ENCODE data around the gene DGCR6L. TPM values are rescaled to one million over a fixed set of nuclear protein-coding genes. Genes with fewer than 3 reads are reported as not detected.

Gene DGCR6L
- total RNA-seq, 2 donors from 2014 or later: 101 to 109 TPM

- Histone ChIP-seq H3K27ac (no peak overlapping the region), H3K27me3 (replicated peaks; ENCODE audit: insufficient read depth) (no peaks in the 10 kb centered on the region), H3K9me3 (no peaks in the 10 kb centered on the region), H3K4me3 (peak overlapping the region; percentile 34 to 46), H3K36me3 (no peaks in the 10 kb centered on the region), H3K4me1 (replicated peaks) (no peaks in the 10 kb centered on the region)
- intact Hi-C loops (cut with DNase I): no loop called here
- TF ChIP-seq POLR2AphosphoS5 (IDR thresholded peaks at IDR 0.05) (no peak), CTCF (IDR thresholded peaks at IDR 0.05) (peak in 1 of 4 experiments; percentile 6), POLR2A (IDR thresholded peaks at IDR 0.05) (peak; percentile 17)
- under 1% methylated on average over 39 of the region's 52 CpGs for WGBS
- no peak for DNase-seq (ENCODE audit: low spot score)
Measured at GRCh38 chr22:20299746-20300136, 20.1 kb downstream of the DGCR6L start.

- Histone ChIP-seq H3K4me1 (replicated peaks) (no peaks in the 10 kb centered on the region), H3K4me3 (peak overlapping the region; percentile 34 to 46), H3K27me3 (replicated peaks; ENCODE audit: insufficient read depth) (no peaks in the 10 kb centered on the region), H3K36me3 (no peaks in the 10 kb centered on the region), H3K27ac (no peak overlapping the region), H3K9me3 (no peaks in the 10 kb centered on the region)
- WGBS: 0% methylated on average over 30 of the region's 90 CpGs
- peak; percentile 19 for TF ChIP-seq POLR2A (IDR thresholded peaks at IDR 0.05)
- TF ChIP-seq CTCF (IDR thresholded peaks at IDR 0.05): no peak
- peak; percentile 84 for DNase-seq (ENCODE audit: low spot score)
- intact Hi-C loops (cut with DNase I): no loop called here
Measured at GRCh38 chr22:20298803-20299745, 20.8 kb downstream of the DGCR6L start.

- WGBS: 56% methylated on average over 25 of the region's 25 CpGs
- Histone ChIP-seq H3K4me1 (replicated peaks) (no peaks in the 10 kb centered on the region), H3K4me3 (peak overlapping the region; percentile 34 to 46), H3K36me3 (no peaks in the 10 kb centered on the region), H3K27me3 (replicated peaks; ENCODE audit: insufficient read depth) (no peaks in the 10 kb centered on the region), H3K27ac (no peak overlapping the region), H3K9me3 (no peaks in the 10 kb centered on the region)
- no peak for DNase-seq (ENCODE audit: low spot score)
- intact Hi-C loops (cut with DNase I): no loop called here
- TF ChIP-seq CTCF (IDR thresholded peaks at IDR 0.05) (no peak), POLR2A (IDR thresholded peaks at IDR 0.05) (no peak), POLR2AphosphoS5 (IDR thresholded peaks at IDR 0.05) (no peak)
Measured at GRCh38 chr22:20298110-20298802, 21.6 kb downstream of the DGCR6L start.

- DNase-seq (ENCODE audit: low spot score): no peak
- WGBS: 69% methylated on average over 9 of the region's 9 CpGs
- Histone ChIP-seq H3K4me3 (no peak overlapping the region), H3K27ac (no peak overlapping the region), H3K36me3 (no peaks in the 10 kb centered on the region), H3K9me3 (no peaks in the 10 kb centered on the region), H3K27me3 (replicated peaks; ENCODE audit: insufficient read depth) (no peaks in the 10 kb centered on the region), H3K4me1 (replicated peaks) (no peaks in the 10 kb centered on the region)
- no peak for TF ChIP-seq CTCF (IDR thresholded peaks at IDR 0.05)
- no peak for TF ChIP-seq POLR2A (IDR thresholded peaks at IDR 0.05)
- TF ChIP-seq POLR2AphosphoS5 (IDR thresholded peaks at IDR 0.05): no peak
- intact Hi-C loops (cut with DNase I): no loop called here
Measured at GRCh38 chr22:20297414-20298109, 22.3 kb downstream of the DGCR6L start.
